Activated effector memory CD4-positive, alpha-beta T cell treated with Interleukin-2 at 50 U/mL for 16 hours (primary cell): ENCODE data around the gene CBLN4.

Experiments used
- DNase-seq: peaks from one replicate; pipeline ENCODE4 v3.0.0-alpha.2; 2020

The CBLN4 gene

GRCh38 chr20:56005389-56005715, at the start of gene CBLN4:
Gene CBLN4 (minus strand): TSS chr20:56005519. CDS start chr20:56004171, 1,348 bp downstream.
- DNase-seq = no peak

- DNase-seq = no peak
Observed at GRCh38 chr20:56043227-56043626, 37.9 kb upstream of the CBLN4 start.

GRCh38 chr20:56032251-56032650, 26.9 kb upstream of the CBLN4 start:
- DNase-seq = no peak

GRCh38 chr20:56018716-56019115, 13.4 kb upstream of the CBLN4 start:
- no peak for DNase-seq

- no peak for DNase-seq
Observed at GRCh38 chr20:56018194-56018593, 12.9 kb upstream of the CBLN4 start.

- no peak for DNase-seq
Observed at GRCh38 chr20:56017560-56017959, 12.2 kb upstream of the CBLN4 start.

- DNase-seq = no peak
Observed at GRCh38 chr20:56014998-56015397, 9.7 kb upstream of the CBLN4 start.

GRCh38 chr20:56014151-56014550, 8.8 kb upstream of the CBLN4 start:
- no peak for DNase-seq

- DNase-seq = no peak
Observed at GRCh38 chr20:56004611-56005388, 519 bp downstream of the CBLN4 start.

- no peak for DNase-seq
Observed at GRCh38 chr20:56004007-56004406, 1.3 kb downstream of the CBLN4 start.

- DNase-seq = no peak
Observed at GRCh38 chr20:56002908-56003800, 2.2 kb downstream of the CBLN4 start.

GRCh38 chr20:56001890-56002289, 3.4 kb downstream of the CBLN4 start:
- DNase-seq = no peak

- no peak for DNase-seq
Observed at GRCh38 chr20:56001106-56001785, 4.1 kb downstream of the CBLN4 start.

GRCh38 chr20:55978550-55978949, 26.8 kb downstream of the CBLN4 start:
- DNase-seq = no peak

- DNase-seq = no peak
Observed at GRCh38 chr20:55977690-55978459, 27.4 kb downstream of the CBLN4 start.

GRCh38 chr20:55974491-55975202, 30.7 kb downstream of the CBLN4 start:
- DNase-seq = no peak

GRCh38 chr20:55964790-55965189, 40.5 kb downstream of the CBLN4 start:
- no peak for DNase-seq

GRCh38 chr20:55961376-55962330, 43.7 kb downstream of the CBLN4 start:
- no peak for DNase-seq

- no peak for DNase-seq
Observed at GRCh38 chr20:55953201-55953600, 52.1 kb downstream of the CBLN4 start.

GRCh38 chr20:55947701-55948100, 57.6 kb downstream of the CBLN4 start:
- DNase-seq = no peak
